Caco-2 (cell line): ENCODE results near the gene FCMR. TPM values are rescaled to one million over a fixed set of nuclear protein-coding genes. Genes with fewer than 3 reads are reported as not detected.

ENCODE experiments used
- BruUV-seq: library from RNA; stranded (reverse); fragments of 400-500 nt; replicated peaks from 2 replicates; lab custom pipeline; 2021; lab: Mats Ljungman, UMichigan
- CTCF ChIA-PET: fragments of 300-600 bp; sonication (Branson Sonifier 250); formaldehyde crosslinking; loops from one replicate; lab custom pipeline; 2022; ENCODE audit warnings: antibody characterized with exemption; lab: Charles Lee
- POLR2A ChIA-PET: fragments of 300-600 bp; sonication (Branson Sonifier 250); formaldehyde crosslinking; loops from one replicate; lab custom pipeline; 2022; ENCODE audit warnings: antibody characterized with exemption; lab: Charles Lee
- DNase-seq, 2 experiments: peaks; one replicate each; pipeline versions ENCODE4 v3.0.0 to v3.0.0-alpha.2; 2020 to 2022
- H3K27me3 ChIP-seq: replicated peaks from 2 replicates; pipeline ENCODE4 v1.6.0; 2011; ENCODE audit warnings: low read length; ENCODE audit not compliant: control insufficient read depth, insufficient read depth
- H3K36me3 ChIP-seq: 2 replicates; pipeline ENCODE4 v1.5.1; 2011; ENCODE audit warnings: low read length; ENCODE audit not compliant: control insufficient read depth, insufficient read depth
- H3K4me1 ChIP-seq: fragments of 250-450 bp; sonication (Bioruptor Pico); 2 replicates; pipeline ENCODE4 v1.5.1; 2020; ENCODE audit warnings: mild to moderate bottlenecking
- H3K4me3 ChIP-seq: 2 replicates; pipeline ENCODE4 v1.5.1; 2011; ENCODE audit warnings: low read depth, mild to moderate bottlenecking, control low read depth, low read length
- H3K9me3 ChIP-seq: fragments of 250-450 bp; sonication (Bioruptor Pico); 2 replicates; pipeline ENCODE4 v1.5.1; 2020; ENCODE audit warnings: mild to moderate bottlenecking, moderate library complexity
- H3K27ac Mint-ChIP-seq: one replicate; pipeline ENCODE4 v1.8.0; 2022; ENCODE audit warnings: mixed read lengths; ENCODE audit not compliant: unreplicated experiment
- H3K27me3 Mint-ChIP-seq: one replicate; pipeline ENCODE4 v1.8.0; 2022; ENCODE audit warnings: mixed read lengths; ENCODE audit not compliant: insufficient read depth, unreplicated experiment
- H3K36me3 Mint-ChIP-seq: one replicate; pipeline ENCODE4 v1.8.0; 2022; ENCODE audit warnings: mild to moderate bottlenecking, mixed read lengths; ENCODE audit not compliant: insufficient read depth, unreplicated experiment
- H3K4me1 Mint-ChIP-seq: one replicate; pipeline ENCODE4 v1.8.0; 2022; ENCODE audit warnings: low read depth, mixed read lengths; ENCODE audit not compliant: unreplicated experiment
- H3K4me3 Mint-ChIP-seq: one replicate; pipeline ENCODE4 v1.8.0; 2022; ENCODE audit warnings: mild to moderate bottlenecking, moderate library complexity, mixed read lengths; ENCODE audit not compliant: unreplicated experiment
- H3K9me3 Mint-ChIP-seq: one replicate; pipeline ENCODE4 v1.8.0; 2022; ENCODE audit warnings: mixed read lengths; ENCODE audit not compliant: unreplicated experiment
- intact Hi-C: fragments of 100-400 bp; cut with micrococcal nuclease; formaldehyde crosslinking; loops from one replicate; pipeline ENCODE4 v1.10.0; 2022; ENCODE audit not compliant: unreplicated experiment
- total RNA-seq: library from RNA; stranded (reverse); gene quantifications from 2 replicates; pipeline ENCODE4 v1.2.3, GENCODE V29; 2022
- TF ChIP-seq, protein P1 (sequence below), 2 experiments: fragments of 200-600 bp in 1 of 2; IDR thresholded peaks; 1 replicate in 1 of 2; 2 replicates in 1 of 2; pipeline versions ENCODE4 v1.5.1 to v1.8.0; 2011 to 2022; ENCODE audit warnings: antibody characterized with exemption in 1 of 2, control low read depth in 1 of 2, inconsistent platforms in 1 of 2, low read depth in 1 of 2, low read length in 1 of 2, mild to moderate bottlenecking in 1 of 2, moderate library complexity in 1 of 2; ENCODE audit not compliant: insufficient read depth in 1 of 2, severe bottlenecking in 1 of 2, unreplicated experiment in 1 of 2

The FCMR gene
- total RNA-seq, 1 experiment from 2014 or later = not detected

DNA sequence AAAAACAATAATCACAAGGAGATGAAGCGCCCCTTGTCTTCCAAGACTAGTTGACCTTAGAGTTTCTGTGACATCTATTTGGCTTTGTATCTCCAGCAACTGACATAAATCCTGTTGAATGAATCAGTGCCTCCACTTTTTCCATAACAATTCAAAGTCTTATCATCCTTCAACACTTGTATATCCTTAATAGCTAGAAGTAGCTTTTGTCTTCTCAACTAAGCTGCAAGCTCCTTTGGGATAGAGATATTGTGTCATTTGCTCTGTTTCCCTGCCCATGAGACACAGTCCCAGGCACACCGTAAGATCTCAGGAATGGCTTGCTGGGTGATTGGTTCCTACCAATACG lies 18.8 kb upstream of the FCMR start:
- no peak overlapping the region for H3K4me3 Mint-ChIP-seq
- no peaks in the 10 kb centered on the region for H3K9me3 ChIP-seq
- H3K4me3 ChIP-seq = no peak overlapping the region
- H3K27ac Mint-ChIP-seq = no peak overlapping the region
- H3K27me3 Mint-ChIP-seq = no peaks in the 10 kb centered on the region
- DNase-seq = no peak
- H3K36me3 Mint-ChIP-seq = no peaks in the 10 kb centered on the region
- BruUV-seq = no TSS peak
- ChIA-PET CTCF (no interaction called here), POLR2A (no interaction called here)
- no peaks in the 10 kb centered on the region for H3K36me3 ChIP-seq
- H3K27me3 ChIP-seq = no peaks in the 10 kb centered on the region
- intact Hi-C loops = no loop called here
- TF ChIP-seq, protein P1, sequence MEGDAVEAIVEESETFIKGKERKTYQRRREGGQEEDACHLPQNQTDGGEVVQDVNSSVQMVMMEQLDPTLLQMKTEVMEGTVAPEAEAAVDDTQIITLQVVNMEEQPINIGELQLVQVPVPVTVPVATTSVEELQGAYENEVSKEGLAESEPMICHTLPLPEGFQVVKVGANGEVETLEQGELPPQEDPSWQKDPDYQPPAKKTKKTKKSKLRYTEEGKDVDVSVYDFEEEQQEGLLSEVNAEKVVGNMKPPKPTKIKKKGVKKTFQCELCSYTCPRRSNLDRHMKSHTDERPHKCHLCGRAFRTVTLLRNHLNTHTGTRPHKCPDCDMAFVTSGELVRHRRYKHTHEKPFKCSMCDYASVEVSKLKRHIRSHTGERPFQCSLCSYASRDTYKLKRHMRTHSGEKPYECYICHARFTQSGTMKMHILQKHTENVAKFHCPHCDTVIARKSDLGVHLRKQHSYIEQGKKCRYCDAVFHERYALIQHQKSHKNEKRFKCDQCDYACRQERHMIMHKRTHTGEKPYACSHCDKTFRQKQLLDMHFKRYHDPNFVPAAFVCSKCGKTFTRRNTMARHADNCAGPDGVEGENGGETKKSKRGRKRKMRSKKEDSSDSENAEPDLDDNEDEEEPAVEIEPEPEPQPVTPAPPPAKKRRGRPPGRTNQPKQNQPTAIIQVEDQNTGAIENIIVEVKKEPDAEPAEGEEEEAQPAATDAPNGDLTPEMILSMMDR (IDR thresholded peaks at IDR 0.05; ENCODE audit: insufficient read depth in 1 of 2, low read depth in 1 of 2, low read length in 1 of 2, severe bottlenecking in 1 of 2, unreplicated experiment in 1 of 2) = no peak
- H3K4me1 ChIP-seq = peaks cover 16% of the 10 kb centered on the region
- no peaks in the 10 kb centered on the region for H3K4me1 Mint-ChIP-seq
- no peaks in the 10 kb centered on the region for H3K9me3 Mint-ChIP-seq

DNA sequence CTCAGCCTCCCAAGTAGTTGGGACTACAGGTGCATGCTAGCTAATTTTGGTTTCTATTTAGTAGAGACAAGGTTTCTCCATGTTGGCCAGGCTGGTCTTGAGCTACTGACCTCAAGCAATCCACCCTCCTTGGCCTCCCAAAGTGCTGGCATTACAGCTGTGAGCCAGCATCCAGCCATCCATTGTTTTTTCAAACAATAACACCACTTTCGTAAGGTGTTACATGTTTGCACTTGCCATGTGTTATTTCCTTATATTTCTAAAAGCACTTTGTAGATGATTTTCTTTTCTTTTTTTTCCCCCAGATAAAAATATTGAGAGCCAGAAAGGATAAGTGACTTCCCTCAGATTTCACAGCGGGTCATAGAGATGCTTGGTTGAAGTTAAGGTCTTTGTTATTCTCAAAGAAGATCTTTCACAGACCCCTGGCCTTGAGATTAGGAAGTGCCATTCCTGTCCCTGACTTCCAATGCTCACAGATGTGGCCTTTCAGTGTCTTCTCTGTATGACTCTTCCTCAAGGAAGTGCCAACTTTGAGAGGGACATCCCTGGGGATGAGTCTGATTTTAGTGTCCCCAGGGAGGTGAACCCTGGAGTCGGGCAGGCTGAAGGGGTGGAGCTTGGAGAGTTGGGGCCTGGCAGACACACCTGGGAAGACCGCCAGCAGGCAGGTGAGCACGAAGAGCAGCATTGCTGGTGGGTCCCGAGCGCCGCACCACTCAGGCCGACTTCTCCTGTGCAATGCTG lies 18.3 kb upstream of the FCMR start:
- no TSS peak for BruUV-seq
- H3K27ac Mint-ChIP-seq = no peak overlapping the region
- intact Hi-C loops = loop anchor here (5.0 kb wide), 1 partner anchor 137 kb away; no protein-coding TSS in a partner anchor
- Histone ChIP-seq H3K4me3 (no peak overlapping the region), H3K9me3 (no peaks in the 10 kb centered on the region), H3K4me1 (peaks cover 16% of the 10 kb centered on the region), H3K27me3 (no peaks in the 10 kb centered on the region), H3K36me3 (no peaks in the 10 kb centered on the region)
- ChIA-PET CTCF (no interaction called here), POLR2A (no interaction called here)
- H3K27me3 Mint-ChIP-seq = no peaks in the 10 kb centered on the region
- TF ChIP-seq, protein P1 (IDR thresholded peaks at IDR 0.05; ENCODE audit: insufficient read depth in 1 of 2, low read depth in 1 of 2, low read length in 1 of 2, severe bottlenecking in 1 of 2, unreplicated experiment in 1 of 2) = no peak
- DNase-seq = no peak
- no peaks in the 10 kb centered on the region for H3K9me3 Mint-ChIP-seq
- no peak overlapping the region for H3K4me3 Mint-ChIP-seq
- no peaks in the 10 kb centered on the region for H3K36me3 Mint-ChIP-seq
- no peaks in the 10 kb centered on the region for H3K4me1 Mint-ChIP-seq

DNA sequence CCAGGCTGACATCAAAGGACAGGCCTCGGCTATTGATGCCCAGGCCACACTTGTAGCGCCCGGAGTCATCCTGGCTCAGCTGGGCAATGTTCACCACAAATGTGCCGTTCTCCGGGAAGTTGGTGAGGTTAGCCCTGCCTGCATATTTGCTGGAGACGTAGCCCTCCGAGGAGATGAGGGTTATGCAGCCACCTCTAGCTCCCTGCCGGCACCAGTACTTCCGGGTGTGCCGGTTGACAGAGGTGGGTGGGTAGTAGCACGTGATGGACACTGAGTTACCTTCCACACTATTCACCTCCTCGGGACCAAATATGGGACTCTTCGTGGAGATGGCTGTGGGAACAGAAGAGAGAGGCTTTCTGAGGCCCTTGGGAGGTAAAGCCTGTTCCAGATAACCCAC lies 17.4 kb upstream of the FCMR start:
- H3K4me1 ChIP-seq = peaks cover 16% of the 10 kb centered on the region
- ChIA-PET CTCF (interaction anchor here (0.9 kb wide), 1 partner anchor 40 kb away, joined by 3 read pairs; no protein-coding TSS in a partner anchor), POLR2A (no interaction called here)
- intact Hi-C loops = loop anchor here (5.0 kb wide), 1 partner anchor 138 kb away; no protein-coding TSS in a partner anchor
- Mint-ChIP-seq H3K9me3 (no peaks in the 10 kb centered on the region), H3K4me1 (no peaks in the 10 kb centered on the region), H3K27me3 (no peaks in the 10 kb centered on the region), H3K4me3 (no peak overlapping the region), H3K36me3 (no peaks in the 10 kb centered on the region), H3K27ac (no peak overlapping the region)
- BruUV-seq = no TSS peak
- no peak overlapping the region for H3K4me3 ChIP-seq
- DNase-seq = no peak
- TF ChIP-seq, protein P1 (IDR thresholded peaks at IDR 0.05; ENCODE audit: insufficient read depth in 1 of 2, low read depth in 1 of 2, low read length in 1 of 2, severe bottlenecking in 1 of 2, unreplicated experiment in 1 of 2) = no peak
- H3K36me3 ChIP-seq = no peaks in the 10 kb centered on the region
- H3K27me3 ChIP-seq = no peaks in the 10 kb centered on the region
- H3K9me3 ChIP-seq = no peaks in the 10 kb centered on the region
